Fibroblast of the conjunctiva (primary cell): ENCODE results near the gene FXYD6.
"Not testable (repeated sequence)": the region's sequence is repeated elsewhere in the genome, so short reads cannot be mapped to it uniquely, and the experiment has no call there.

Experiments
- DNase-seq: peaks from one replicate; pipeline ENCODE4 v3.0.0-alpha.2; 2010; ENCODE audit warnings: low read depth

The FXYD6 gene

GRCh38 chr11:117876341-117877119 is at the start of gene FXYD6:
Gene FXYD6 (minus strand): TSS chr11:117876658. CDS start chr11:117842776, 33,882 bp downstream.
- DNase-seq = no peak

- DNase-seq = not testable (repeated sequence)
These were observed 49.7 kb upstream of the FXYD6 start for GRCh38 chr11:117926166-117926565.

GRCh38 chr11:117925198-117925925 is 48.9 kb upstream of the FXYD6 start:
- DNase-seq = no peak

- no peak for DNase-seq
These were observed 48.2 kb upstream of the FXYD6 start for GRCh38 chr11:117924631-117925170.

- no peak for DNase-seq
These were observed 47.3 kb upstream of the FXYD6 start for GRCh38 chr11:117923773-117924172.

- no peak for DNase-seq
These were observed 46.8 kb upstream of the FXYD6 start for GRCh38 chr11:117923275-117923674.

- DNase-seq = no peak
These were observed 45.4 kb upstream of the FXYD6 start for GRCh38 chr11:117921893-117922292.

GRCh38 chr11:117921456-117921855 is 45.0 kb upstream of the FXYD6 start:
- DNase-seq = no peak

- DNase-seq = no peak
These were observed 43.3 kb upstream of the FXYD6 start for GRCh38 chr11:117919781-117920221.

GRCh38 chr11:117919341-117919740 is 42.9 kb upstream of the FXYD6 start:
- DNase-seq = no peak

- no peak for DNase-seq
These were observed 42.2 kb upstream of the FXYD6 start for GRCh38 chr11:117918366-117919255.

GRCh38 chr11:117917591-117918151 is 41.2 kb upstream of the FXYD6 start:
- no peak for DNase-seq

GRCh38 chr11:117916956-117917355 is 40.5 kb upstream of the FXYD6 start:
- no peak for DNase-seq

- DNase-seq = no peak
These were observed 39.3 kb upstream of the FXYD6 start for GRCh38 chr11:117915672-117916235.

- DNase-seq = no peak
These were observed 38.6 kb upstream of the FXYD6 start for GRCh38 chr11:117914991-117915618.

- DNase-seq = no peak
These were observed 37.9 kb upstream of the FXYD6 start for GRCh38 chr11:117914398-117914761.

- DNase-seq = no peak
These were observed 37.4 kb upstream of the FXYD6 start for GRCh38 chr11:117913736-117914397.

- no peak for DNase-seq
These were observed 36.0 kb upstream of the FXYD6 start for GRCh38 chr11:117912497-117912896.

- no peak for DNase-seq
These were observed 35.2 kb upstream of the FXYD6 start for GRCh38 chr11:117911694-117912093.

GRCh38 chr11:117910941-117911655 is 34.6 kb upstream of the FXYD6 start:
- no peak for DNase-seq
